Measurements from ENCODE around the gene PYGB.

Gene PYGB

GRCh38 chr20:25319241-25320034 lies 71.6 kb downstream of the PYGB start:
- Histone ChIP-seq H3K9me3 (ENCODE audit: control insufficient read depth, insufficient read depth, low read depth, low read length) (no peaks in the 10 kb centered on the region), H3K4me1 (ENCODE audit: control insufficient read depth, insufficient read depth, low read length) (no peaks in the 10 kb centered on the region), H3K36me3 (ENCODE audit: control insufficient read depth in 2 of 2, insufficient read depth in 1 of 2, low read length in 2 of 2) (peaks cover 0 to 55% of the 10 kb centered on the region in 2 experiments; a peak in 2 of 3 replicates), H3K27ac (ENCODE audit: extremely low read depth, low read depth, low read length) (no peak overlapping the region), H3K4me3 (ENCODE audit: low read depth, low read length) (no peak overlapping the region)
- ChIA-PET CTCF (interaction anchor here (0.6 to 1.2 kb wide), 3 partner anchors 8 to 80 kb away, joined by 3 to 7 read pairs (median 5); no protein-coding TSS in a partner anchor), POLR2A (no interaction called here)
- TF ChIP-seq BCL6B (tag by site-specific recombination; IDR thresholded peaks at IDR 0.05) (no peak), ZNF37A (tag by site-specific recombination; IDR thresholded peaks at IDR 0.05) (no peak), ZFP37 (tag by site-specific recombination; IDR thresholded peaks at IDR 0.05) (no peak)

- Histone ChIP-seq H3K27ac (ENCODE audit: extremely low read depth, low read depth, low read length) (no peak overlapping the region), H3K36me3 (ENCODE audit: control insufficient read depth in 2 of 2, insufficient read depth in 1 of 2, low read length in 2 of 2) (peaks cover 0 to 48% of the 10 kb centered on the region in 2 experiments; a peak in 2 of 3 replicates), H3K4me1 (ENCODE audit: control insufficient read depth, insufficient read depth, low read length) (no peaks in the 10 kb centered on the region), H3K4me3 (ENCODE audit: low read depth, low read length) (no peak overlapping the region), H3K9me3 (ENCODE audit: control insufficient read depth, insufficient read depth, low read depth, low read length) (no peaks in the 10 kb centered on the region)
- TF ChIP-seq ZNF623 (tag by site-specific recombination; IDR thresholded peaks at IDR 0.05) (no peak), YY1 (tag by site-specific recombination; IDR thresholded peaks at IDR 0.05) (no peak), ZNF785 (tag by site-specific recombination; IDR thresholded peaks at IDR 0.05) (no peak), ZNF792 (tag by site-specific recombination; IDR thresholded peaks at IDR 0.05) (no peak), ZFP3 (tag by site-specific recombination; IDR thresholded peaks at IDR 0.05; ENCODE audit: low read depth) (no peak), ZNF398 (tag by site-specific recombination; IDR thresholded peaks at IDR 0.05) (no peak)
- CTCF ChIA-PET: interaction anchor here (0.6 to 1.2 kb wide), 2 partner anchors 8 to 19 kb away, joined by 5 to 7 read pairs; no protein-coding TSS in a partner anchor
- POLR2A ChIA-PET: no interaction called here
These were observed 72.3 kb downstream of the PYGB start for GRCh38 chr20:25320035-25320800.

- peaks cover 0 to 47% of the 10 kb centered on the region in 2 experiments; a peak in 2 of 3 replicates for H3K36me3 ChIP-seq (ENCODE audit: control insufficient read depth in 2 of 2, insufficient read depth in 1 of 2, low read length in 2 of 2)
- ChIA-PET CTCF (interaction anchor here (0.9 kb wide), 1 partner anchor 251 kb away, joined by 6 read pairs; no protein-coding TSS in a partner anchor), POLR2A (interaction anchor here (0.8 kb wide), 1 partner anchor 75 kb away, joined by 3 read pairs; no protein-coding TSS in a partner anchor)
- no peak overlapping the region for H3K4me3 ChIP-seq (ENCODE audit: low read depth, low read length)
- H3K9me3 ChIP-seq (ENCODE audit: control insufficient read depth, insufficient read depth, low read depth, low read length): no peaks in the 10 kb centered on the region
- TF ChIP-seq ZFHX2 (tag by site-specific recombination; conservative IDR thresholded peaks at IDR 0.05) (peak; percentile 75), EGR2 (tag by site-specific recombination; IDR thresholded peaks at IDR 0.05; ENCODE audit: low read depth) (peak; percentile 82), PBX3 (CRISPR knock-in tag; IDR thresholded peaks at IDR 0.05) (no peak)
- no peaks in the 10 kb centered on the region for H3K4me1 ChIP-seq (ENCODE audit: control insufficient read depth, insufficient read depth, low read length)
- H3K27ac ChIP-seq (ENCODE audit: extremely low read depth, low read depth, low read length): no peak overlapping the region
These were observed 73.5 kb downstream of the PYGB start for GRCh38 chr20:25321262-25321831.
